Chondrocyte (in vitro differentiated cells): ENCODE data around the gene KANSL3. TPM values are rescaled to one million over a fixed set of nuclear protein-coding genes. Genes with fewer than 3 reads are reported as not detected.
"Not testable (repeated sequence)": the region's sequence is repeated elsewhere in the genome, so short reads cannot be mapped to it uniquely, and the experiment has no call there.

ENCODE experiments used
- DNase-seq: peaks from one replicate; pipeline ENCODE4 v3.0.0; 2021; ENCODE audit warnings: mixed read lengths, low spot score
- H3K27ac Mint-ChIP-seq: one replicate; pipeline ENCODE4 v1.8.0; 2021; ENCODE audit warnings: mild to moderate bottlenecking, moderate library complexity, mixed read lengths; ENCODE audit not compliant: unreplicated experiment
- H3K27me3 Mint-ChIP-seq: 2 replicates; pipeline ENCODE4 v1.8.0; 2021; ENCODE audit warnings: low read depth, mixed read lengths
- H3K36me3 Mint-ChIP-seq: 2 replicates; pipeline ENCODE4 v1.8.0; 2021; ENCODE audit warnings: low read depth, mixed read lengths
- H3K4me1 Mint-ChIP-seq: 2 replicates; pipeline ENCODE4 v1.8.0; 2021; ENCODE audit warnings: low read depth, mild to moderate bottlenecking, mixed read lengths
- H3K4me3 Mint-ChIP-seq: one replicate; pipeline ENCODE4 v1.8.0; 2021; ENCODE audit warnings: mild to moderate bottlenecking, moderate library complexity, mixed read lengths; ENCODE audit not compliant: unreplicated experiment
- H3K9me3 Mint-ChIP-seq: 2 replicates; pipeline ENCODE4 v1.8.0; 2021; ENCODE audit warnings: low read depth, mixed read lengths
- CTCF ChIP-seq: fragments of 200-600 bp; sonication (generic); IDR thresholded peaks from 2 replicates; pipeline ENCODE4 v1.5.0; 2021; ENCODE audit warnings: antibody characterized with exemption, mild to moderate bottlenecking, moderate library complexity
- total RNA-seq: library from RNA; stranded (reverse); gene quantifications from 3 replicates; pipeline ENCODE4 v1.2.1, GENCODE V29; 2021

The KANSL3 gene
- total RNA-seq, 1 donor from 2014 or later = 32.6 TPM

GRCh38 chr2:96655526-96655925 lies 17.4 kb upstream of the KANSL3 start:
- H3K36me3 Mint-ChIP-seq = no peaks in the 10 kb centered on the region
- H3K27ac Mint-ChIP-seq = no peak overlapping the region
- no peaks in the 10 kb centered on the region for H3K9me3 Mint-ChIP-seq
- no peak overlapping the region for H3K4me3 Mint-ChIP-seq
- TF ChIP-seq CTCF = no peak
- DNase-seq = no peak
- H3K27me3 Mint-ChIP-seq = no peaks in the 10 kb centered on the region
- H3K4me1 Mint-ChIP-seq = no peaks in the 10 kb centered on the region

GRCh38 chr2:96654791-96655190 lies 16.7 kb upstream of the KANSL3 start:
- not testable (repeated sequence) for H3K27ac Mint-ChIP-seq, H3K4me1 Mint-ChIP-seq, H3K27me3 Mint-ChIP-seq, H3K36me3 Mint-ChIP-seq, H3K4me3 Mint-ChIP-seq, H3K9me3 Mint-ChIP-seq, DNase-seq

- H3K36me3 Mint-ChIP-seq = no peaks in the 10 kb centered on the region
- H3K9me3 Mint-ChIP-seq = no peaks in the 10 kb centered on the region
- DNase-seq = no peak
- no peak for TF ChIP-seq CTCF
- no peaks in the 10 kb centered on the region for H3K27me3 Mint-ChIP-seq
- H3K27ac Mint-ChIP-seq = no peak overlapping the region
- H3K4me3 Mint-ChIP-seq = no peak overlapping the region
- no peaks in the 10 kb centered on the region for H3K4me1 Mint-ChIP-seq
Observed at GRCh38 chr2:96651793-96652192, 13.7 kb upstream of the KANSL3 start.

- Mint-ChIP-seq H3K4me1 (no peaks in the 10 kb centered on the region), H3K4me3 (no peak overlapping the region), H3K27me3 (no peaks in the 10 kb centered on the region), H3K9me3 (no peaks in the 10 kb centered on the region), H3K27ac (no peak overlapping the region), H3K36me3 (no peaks in the 10 kb centered on the region)
- TF ChIP-seq CTCF = no peak
- DNase-seq = no peak
Observed at GRCh38 chr2:96649342-96649741, 11.2 kb upstream of the KANSL3 start.

GRCh38 chr2:96648306-96648930 lies 10.3 kb upstream of the KANSL3 start:
- Mint-ChIP-seq H3K36me3 (no peaks in the 10 kb centered on the region), H3K4me3 (no peak overlapping the region), H3K4me1 (no peaks in the 10 kb centered on the region), H3K27ac (no peak overlapping the region), H3K27me3 (no peaks in the 10 kb centered on the region), H3K9me3 (no peaks in the 10 kb centered on the region)
- TF ChIP-seq CTCF = no peak
- no peak for DNase-seq

GRCh38 chr2:96647681-96648080 lies 9.6 kb upstream of the KANSL3 start:
- H3K27ac Mint-ChIP-seq = no peak overlapping the region
- TF ChIP-seq CTCF = no peak
- no peaks in the 10 kb centered on the region for H3K4me1 Mint-ChIP-seq
- H3K9me3 Mint-ChIP-seq = no peaks in the 10 kb centered on the region
- no peaks in the 10 kb centered on the region for H3K36me3 Mint-ChIP-seq
- DNase-seq = no peak
- no peak overlapping the region for H3K4me3 Mint-ChIP-seq
- H3K27me3 Mint-ChIP-seq = no peaks in the 10 kb centered on the region
